Left lung (tissue), 10 donors: Measurements from ENCODE around the gene FTSJ1. TPM values are rescaled to one million over a fixed set of nuclear protein-coding genes. Genes with fewer than 3 reads are reported as not detected.
A peak's percentile ranks its signal among the peaks of the same experiment; 100 is the strongest.

Experiments used
- ATAC-seq: fragments of 200-7000 bp; cut with Tn5 transposase; one replicate; pipeline ENCODE4 v1.9.1; 2020; ENCODE audit warnings: moderate library complexity
- DNase-seq, 4 donors: peaks; one replicate each; pipeline ENCODE4 v3.0.0-alpha.2; 2013 to 2020
- H3K27ac ChIP-seq, 2 donors: fragments of 200-600 bp; sonication (generic) in 1 of 2; one replicate each; pipeline versions ENCODE4 v1.5.0 to v1.8.0; 2020 to 2021
- H3K27me3 ChIP-seq, 2 donors: fragments of 200-600 bp; sonication (generic) in 1 of 2; one replicate each; pipeline versions ENCODE4 v1.5.0 to v1.8.0; 2020 to 2021
- H3K36me3 ChIP-seq, 2 donors: fragments of 200-600 bp; sonication (generic) in 1 of 2; one replicate each; pipeline versions ENCODE4 v1.5.0 to v1.8.0; 2020 to 2021
- H3K4me1 ChIP-seq, 2 donors: fragments of 200-600 bp; one replicate each; pipeline ENCODE4 v1.8.0; 2021
- H3K4me3 ChIP-seq, 2 donors: fragments of 200-600 bp; sonication (generic) in 1 of 2; one replicate each; pipeline versions ENCODE4 v1.5.0 to v1.8.0; 2020 to 2021; ENCODE audit warnings: mild to moderate bottlenecking in 1 of 2
- H3K9me3 ChIP-seq, 2 donors: fragments of 200-600 bp; sonication (generic) in 1 of 2; one replicate each; pipeline versions ENCODE4 v1.5.0 to v1.8.0; 2020 to 2021
- CTCF ChIP-seq, 2 donors: fragments of 200-600 bp; sonication (generic) in 1 of 2; IDR thresholded peaks; one replicate each; pipeline versions ENCODE4 v1.5.0 to v1.8.0; 2021; ENCODE audit warnings: antibody characterized with exemption in 2 of 2
- intact Hi-C, 2 donors: fragments of 100-400 bp; cut with DNase I; formaldehyde crosslinking; loops; one replicate each; pipeline versions ENCODE4 v1.11.2 to v1.14.2; 2022
- polyA plus RNA-seq, 6 donors: library from polyadenylated mRNA; unstranded; fragments of 120-200 nt; gene quantifications; one replicate each; pipeline ENCODE4 v1.2.1, GENCODE V29; 2013; ENCODE audit not compliant: insufficient read length in 6 of 6
- total RNA-seq, 2 donors: library from RNA; stranded (reverse); fragmentation: NEBNext Ultra II Directional; extraction: Animal tissue kit (Norgen Biotek cat#: 25700); gene quantifications; one replicate each; pipeline ENCODE4 v1.2.1, GENCODE V29; 2021
- donor health status: DM: no; HTN: yes; CAD: no.
- donor health status: DM: no; HTN: no; CAD: no.

FTSJ1 gene
- total and polyA plus RNA-seq, 8 donors: 33.7 to 46.6 (median 38.8) TPM

GRCh38 chrX:48460031-48460430 lies 16.0 kb upstream of the FTSJ1 start:
- no peak overlapping the region for H3K27ac ChIP-seq
- intact Hi-C loops: no loop called here
- no peaks in the 10 kb centered on the region for H3K27me3 ChIP-seq
- H3K9me3 ChIP-seq: no peaks in the 10 kb centered on the region
- ATAC-seq (no peak), DNase-seq (no peak)
- no peak overlapping the region for H3K4me3 ChIP-seq
- no peaks in the 10 kb centered on the region for H3K36me3 ChIP-seq
- no peaks in the 10 kb centered on the region for H3K4me1 ChIP-seq
- no peak for TF ChIP-seq CTCF (IDR thresholded peaks at IDR 0.05)

- DNase-seq (no peak), ATAC-seq (no peak)
- no peaks in the 10 kb centered on the region for H3K27me3 ChIP-seq
- no peaks in the 10 kb centered on the region for H3K9me3 ChIP-seq
- H3K4me3 ChIP-seq: no peak overlapping the region
- TF ChIP-seq CTCF (IDR thresholded peaks at IDR 0.05): no peak
- H3K36me3 ChIP-seq: no peaks in the 10 kb centered on the region
- no peaks in the 10 kb centered on the region for H3K4me1 ChIP-seq
- no peak overlapping the region for H3K27ac ChIP-seq
- intact Hi-C loops: no loop called here
These were observed 15.4 kb upstream of the FTSJ1 start for GRCh38 chrX:48460606-48461005.

- intact Hi-C loops: no loop called here
These were observed 14.2 kb upstream of the FTSJ1 start for GRCh38 chrX:48461830-48462229.

GRCh38 chrX:48465336-48465933 lies 10.6 kb upstream of the FTSJ1 start:
- intact Hi-C loops: no loop called here
- Histone ChIP-seq H3K4me3 (peak overlapping the region in 1 of 2 donors; percentile 14), H3K27me3 (no peaks in the 10 kb centered on the region), H3K36me3 (no peaks in the 10 kb centered on the region), H3K9me3 (no peaks in the 10 kb centered on the region), H3K27ac (no peak overlapping the region), H3K4me1 (no peaks in the 10 kb centered on the region)
- TF ChIP-seq CTCF (IDR thresholded peaks at IDR 0.05): no peak
- ATAC-seq (peak; percentile 45), DNase-seq (peak in 2 of 4 donors; percentile 73 to 81)

More at GRCh38 chrX:48461830-48462229, 14.2 kb upstream of the FTSJ1 start:
- TF ChIP-seq CTCF (IDR thresholded peaks at IDR 0.05): no peak
- DNase-seq: no peak
- no peak for ATAC-seq
- Histone ChIP-seq H3K9me3 (no peaks in the 10 kb centered on the region), H3K36me3 (no peaks in the 10 kb centered on the region), H3K27ac (no peak overlapping the region), H3K4me1 (no peaks in the 10 kb centered on the region), H3K4me3 (no peak overlapping the region), H3K27me3 (no peaks in the 10 kb centered on the region)

GRCh38 chrX:48466696-48467095 lies 9.3 kb upstream of the FTSJ1 start:
- Histone ChIP-seq H3K27me3 (no peaks in the 10 kb centered on the region), H3K36me3 (no peaks in the 10 kb centered on the region), H3K9me3 (no peaks in the 10 kb centered on the region), H3K27ac (no peak overlapping the region), H3K4me3 (peak overlapping the region in 1 of 2 donors; percentile 35), H3K4me1 (no peaks in the 10 kb centered on the region)
- intact Hi-C loops: no loop called here
- ATAC-seq (no peak), DNase-seq (no peak)
- TF ChIP-seq CTCF (IDR thresholded peaks at IDR 0.05): no peak
